PC-9 (cell line): ENCODE results near the gene ACTA1. TPM values are rescaled to one million over a fixed set of nuclear protein-coding genes. Genes with fewer than 3 reads are reported as not detected.

Experiments
- BruUV-seq: library from RNA; stranded (reverse); fragments of 400-500 nt; replicated peaks from 2 replicates; lab custom pipeline; 2021; lab: Mats Ljungman, UMichigan
- CTCF ChIA-PET: fragments of 300-600 bp; sonication (Branson Sonifier 250); formaldehyde crosslinking; loops from one replicate; lab custom pipeline; 2022; ENCODE audit warnings: antibody characterized with exemption; lab: Charles Lee
- POLR2A ChIA-PET: fragments of 300-600 bp; sonication (Branson Sonifier 250); formaldehyde crosslinking; loops from one replicate; lab custom pipeline; 2022; ENCODE audit warnings: antibody characterized with exemption; ENCODE audit not compliant: unreplicated experiment; lab: Charles Lee
- DNase-seq, 2 experiments: peaks; one replicate each; pipeline versions ENCODE4 v3.0.0 to v3.0.0-alpha.2; 2015 to 2022; ENCODE audit warnings: mixed read lengths in 1 of 2
- H2AFZ ChIP-seq: fragments of 200-600 bp; sonication (generic); 2 replicates; pipeline ENCODE4 v1.8.1; 2017; ENCODE audit warnings: antibody characterized with exemption
- H3F3A ChIP-seq: fragments of 200-600 bp; sonication (generic); 2 replicates; pipeline ENCODE4 v1.8.1; 2017; ENCODE audit warnings: antibody characterized with exemption, mild to moderate bottlenecking, low read depth; ENCODE audit not compliant: insufficient read depth
- H3K27ac ChIP-seq: fragments of 200-600 bp; sonication (generic); 2 replicates; pipeline ENCODE4 v1.6.1; 2016; ENCODE audit warnings: mixed run types
- H3K27me3 ChIP-seq: fragments of 200-600 bp; sonication (generic); 2 replicates; pipeline ENCODE4 v1.6.1; 2016; ENCODE audit warnings: low read depth, mixed run types; ENCODE audit not compliant: insufficient read depth
- H3K36me3 ChIP-seq: fragments of 200-600 bp; sonication (generic); 2 replicates; pipeline ENCODE4 v1.6.1; 2016; ENCODE audit warnings: low read depth, mixed run types
- H3K4me1 ChIP-seq: fragments of 200-600 bp; sonication (generic); replicated peaks from 2 replicates; pipeline ENCODE4 v1.6.1; 2016; ENCODE audit warnings: mixed run types; ENCODE audit not compliant: insufficient read depth
- H3K4me2 ChIP-seq: fragments of 200-600 bp; sonication (generic); 2 replicates; pipeline ENCODE4 v1.6.1; 2017; ENCODE audit warnings: mixed run types
- H3K4me3 ChIP-seq: fragments of 200-600 bp; sonication (generic); 2 replicates; pipeline ENCODE4 v1.6.1; 2016; ENCODE audit warnings: mixed run types
- H3K79me2 ChIP-seq: fragments of 200-600 bp; sonication (generic); 2 replicates; pipeline ENCODE4 v1.6.1; 2017; ENCODE audit warnings: low read depth, mixed run types
- H3K9me2 ChIP-seq: fragments of 200-600 bp; sonication (generic); 2 replicates; pipeline ENCODE4 v1.8.1; 2017; ENCODE audit warnings: mild to moderate bottlenecking; ENCODE audit not compliant: insufficient read depth
- H3K9me3 ChIP-seq: fragments of 200-600 bp; sonication (generic); 2 replicates; pipeline ENCODE4 v1.8.1; 2016; ENCODE audit warnings: low read depth; ENCODE audit not compliant: insufficient read depth
- H4K20me1 ChIP-seq: fragments of 200-600 bp; sonication (generic); 2 replicates; pipeline ENCODE4 v1.8.1; 2017; ENCODE audit not compliant: insufficient read depth
- CTCF ChIP-seq: fragments of 200-600 bp; sonication (generic); conservative IDR thresholded peaks from 2 replicates; pipeline ENCODE4 v1.6.1; 2017; ENCODE audit warnings: mixed run types, antibody characterized with exemption, mild to moderate bottlenecking, moderate library complexity
- EZH2 ChIP-seq: fragments of 200-600 bp; sonication (generic); IDR thresholded peaks from 2 replicates; pipeline ENCODE4 v1.8.0; 2017; ENCODE audit warnings: antibody characterized with exemption, low read depth
- intact Hi-C: fragments of 100-400 bp; cut with micrococcal nuclease; formaldehyde crosslinking; loops from one replicate; pipeline ENCODE4 v1.10.0; 2022; ENCODE audit not compliant: unreplicated experiment
- total RNA-seq: library from RNA; stranded (reverse); gene quantifications from 2 replicates; pipeline ENCODE4 v1.2.3, GENCODE V29; 2021

The ACTA1 gene
- total RNA-seq, 1 experiment from 2014 or later = not detected

GRCh38 chr1:229466887-229467286, 33.0 kb upstream of the ACTA1 start:
- no peak for DNase-seq
- POLR2A ChIA-PET = no interaction called here
- CTCF ChIA-PET = no interaction called here
- no peaks in the 10 kb centered on the region for H3K9me3 ChIP-seq
- no peaks in the 10 kb centered on the region for H3K4me1 ChIP-seq
- no TSS peak for BruUV-seq
- H3F3A ChIP-seq = no peaks in the 10 kb centered on the region
- H4K20me1 ChIP-seq = peaks cover 7% of the 10 kb centered on the region
- H3K27me3 ChIP-seq = no peaks in the 10 kb centered on the region
- H3K36me3 ChIP-seq = peaks cover 10% of the 10 kb centered on the region; the same call in 1 of the 2 replicates
- H2AFZ ChIP-seq = no peak overlapping the region
- H3K4me2 ChIP-seq = no peak overlapping the region
- H3K9me2 ChIP-seq = no peaks in the 10 kb centered on the region
- intact Hi-C loops = loop anchor here (5.0 kb wide), 1 partner anchor 210 kb away; no protein-coding TSS in a partner anchor
- no peak overlapping the region for H3K27ac ChIP-seq
- TF ChIP-seq EZH2 (no peak), CTCF (no peak)
- H3K79me2 ChIP-seq = no peaks in the 10 kb centered on the region
- no peak overlapping the region for H3K4me3 ChIP-seq

- BruUV-seq = no TSS peak
- Histone ChIP-seq H2AFZ (no peak overlapping the region), H3K4me2 (no peak overlapping the region), H3K4me3 (no peak overlapping the region), H3K4me1 (no peaks in the 10 kb centered on the region), H4K20me1 (peaks cover 7% of the 10 kb centered on the region), H3K9me3 (no peaks in the 10 kb centered on the region), H3K27me3 (no peaks in the 10 kb centered on the region), H3K36me3 (peaks cover 29% of the 10 kb centered on the region), H3K9me2 (no peaks in the 10 kb centered on the region), H3K79me2 (no peaks in the 10 kb centered on the region), H3K27ac (no peak overlapping the region), H3F3A (no peaks in the 10 kb centered on the region)
- POLR2A ChIA-PET = no interaction called here
- intact Hi-C loops = loop anchor here (5.0 kb wide), 1 partner anchor 207 kb away; no protein-coding TSS in a partner anchor
- no peak for TF ChIP-seq EZH2
- TF ChIP-seq CTCF = no peak
- no peak for DNase-seq
- CTCF ChIA-PET = no interaction called here
These were observed 30.8 kb upstream of the ACTA1 start for GRCh38 chr1:229464672-229465071.

GRCh38 chr1:229461032-229461668, 27.3 kb upstream of the ACTA1 start:
- no peaks in the 10 kb centered on the region for H3K9me2 ChIP-seq
- no peaks in the 10 kb centered on the region for H3K79me2 ChIP-seq
- TF ChIP-seq EZH2 = no peak
- TF ChIP-seq CTCF = no peak
- H4K20me1 ChIP-seq = no peaks in the 10 kb centered on the region
- no peaks in the 10 kb centered on the region for H3K4me1 ChIP-seq
- no peak for DNase-seq
- ChIA-PET POLR2A (no interaction called here), CTCF (no interaction called here)
- H3K4me2 ChIP-seq = no peak overlapping the region
- peaks cover 32% of the 10 kb centered on the region for H3K36me3 ChIP-seq
- H3K27ac ChIP-seq = no peak overlapping the region
- intact Hi-C loops = no loop called here
- BruUV-seq = no TSS peak
- no peaks in the 10 kb centered on the region for H3K27me3 ChIP-seq
- no peak overlapping the region for H3K4me3 ChIP-seq
- no peaks in the 10 kb centered on the region for H3K9me3 ChIP-seq
- no peaks in the 10 kb centered on the region for H3F3A ChIP-seq
- H2AFZ ChIP-seq = no peak overlapping the region
